ENCODE measurements around the gene ERCC6L.

GRCh38 chrX:72276478-72276953, 37.7 kb upstream of the ERCC6L start:
- TF ChIP-seq CTCF (conservative IDR thresholded peaks at IDR 0.05; ENCODE audit: low read depth, low read length), result no peak
- TF ChIP-seq POLR2A (IDR thresholded peaks at IDR 0.05; ENCODE audit: low read depth, low read length), result no peak
- no peak for TF ChIP-seq ELK1 (IDR thresholded peaks at IDR 0.05; ENCODE audit: borderline replicate concordance, low read depth, low read length)
- no peak for TF ChIP-seq BHLHE40 (IDR thresholded peaks at IDR 0.05; ENCODE audit: low read depth, low read length)
- TF ChIP-seq MXI1 (IDR thresholded peaks at IDR 0.05; ENCODE audit: borderline replicate concordance, low read depth, low read length), result peak; percentile 75; the same call in 1 of the 2 replicates
- no peak for TF ChIP-seq RAD21 (IDR thresholded peaks at IDR 0.05; ENCODE audit: low read length)
- TF ChIP-seq MAFK (IDR thresholded peaks at IDR 0.05; ENCODE audit: low read depth, low read length), result no peak
- no peak for TF ChIP-seq CHD1 (IDR thresholded peaks at IDR 0.05; ENCODE audit: low read depth, low read length)
- no peak for TF ChIP-seq CEBPB (IDR thresholded peaks at IDR 0.05; ENCODE audit: low read depth, low read length)

Measured in IMR-90 (cell line).